GM19452 (cell line): ENCODE data around the gene PPP1R11.
"Not testable (repeated sequence)": the region's sequence is repeated elsewhere in the genome, so short reads cannot be mapped to it uniquely, and the experiment has no call there.

Source experiments
- ATAC-seq: cut with Tn5 transposase; IDR thresholded peaks from one replicate; pipeline ENCODE4 v1.9.1; 2021; ENCODE audit not compliant: unreplicated experiment

The PPP1R11 gene

GRCh38 chr6:30093951-30094661 lies 27.1 kb downstream of the PPP1R11 start:
- no peak for ATAC-seq

- no peak for ATAC-seq
Observed at GRCh38 chr6:30096829-30097228, 29.8 kb downstream of the PPP1R11 start.

DNA sequence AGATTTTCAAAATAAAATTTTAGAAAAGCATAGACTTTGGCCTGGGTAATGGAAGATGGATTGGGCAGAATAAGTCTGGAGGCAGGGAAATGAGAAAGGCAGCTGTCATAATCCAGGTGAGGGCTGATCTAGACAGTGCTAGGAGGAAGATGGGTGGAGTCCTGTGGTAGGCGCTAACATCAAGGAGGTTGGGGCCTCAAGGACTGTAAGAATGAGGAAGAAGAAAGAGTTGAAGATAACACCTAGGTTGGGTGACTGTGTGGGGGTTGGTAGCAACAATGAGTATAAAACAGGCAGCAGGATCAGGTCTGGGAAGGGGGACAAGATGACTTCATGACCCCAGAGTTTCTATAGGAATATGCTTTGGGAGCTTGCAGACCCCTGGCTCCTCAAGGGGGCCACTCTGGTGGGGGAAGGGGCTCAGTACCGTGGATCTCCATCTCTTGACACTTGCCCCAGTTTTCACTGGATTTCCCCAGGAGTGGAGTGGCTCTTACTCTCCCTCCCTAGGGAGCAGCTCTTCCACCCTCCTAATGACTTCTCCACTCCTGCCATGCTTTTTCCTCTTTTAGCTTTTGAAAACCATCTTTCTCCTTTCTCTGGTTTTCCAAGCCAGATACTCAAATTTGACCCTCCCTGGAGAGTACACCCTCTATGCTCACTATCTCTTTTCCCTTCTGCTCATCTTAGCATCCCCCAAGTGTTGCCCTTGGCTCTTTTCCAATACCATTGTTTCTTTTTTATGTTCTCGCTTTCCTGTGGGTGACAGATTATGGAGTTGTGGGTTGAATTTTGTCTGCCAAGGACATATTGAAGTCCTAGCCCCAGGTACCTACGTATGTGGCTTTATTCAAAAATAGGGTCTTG lies 31.1 kb downstream of the PPP1R11 start:
- ATAC-seq = no peak

DNA sequence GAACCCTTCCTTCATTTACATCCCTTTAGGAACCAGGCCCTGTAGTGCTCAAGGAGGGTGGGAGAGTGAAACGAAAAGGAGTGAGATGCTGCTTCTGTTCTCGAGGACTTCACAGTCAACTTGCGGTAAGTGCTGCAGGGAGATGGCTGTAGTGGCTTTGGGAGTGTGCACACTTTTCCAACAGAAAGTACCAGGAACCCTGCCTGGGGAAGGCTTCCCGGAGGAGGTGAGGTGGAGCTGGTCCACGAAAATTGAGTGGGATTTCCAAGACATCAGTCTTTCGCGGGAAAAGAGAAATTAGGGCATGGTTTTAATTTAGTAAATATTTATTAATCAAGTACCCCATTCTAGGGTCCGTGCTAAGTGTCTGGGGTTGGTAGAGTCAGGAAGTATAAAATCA lies 33.2 kb downstream of the PPP1R11 start:
- ATAC-seq = no peak

DNA sequence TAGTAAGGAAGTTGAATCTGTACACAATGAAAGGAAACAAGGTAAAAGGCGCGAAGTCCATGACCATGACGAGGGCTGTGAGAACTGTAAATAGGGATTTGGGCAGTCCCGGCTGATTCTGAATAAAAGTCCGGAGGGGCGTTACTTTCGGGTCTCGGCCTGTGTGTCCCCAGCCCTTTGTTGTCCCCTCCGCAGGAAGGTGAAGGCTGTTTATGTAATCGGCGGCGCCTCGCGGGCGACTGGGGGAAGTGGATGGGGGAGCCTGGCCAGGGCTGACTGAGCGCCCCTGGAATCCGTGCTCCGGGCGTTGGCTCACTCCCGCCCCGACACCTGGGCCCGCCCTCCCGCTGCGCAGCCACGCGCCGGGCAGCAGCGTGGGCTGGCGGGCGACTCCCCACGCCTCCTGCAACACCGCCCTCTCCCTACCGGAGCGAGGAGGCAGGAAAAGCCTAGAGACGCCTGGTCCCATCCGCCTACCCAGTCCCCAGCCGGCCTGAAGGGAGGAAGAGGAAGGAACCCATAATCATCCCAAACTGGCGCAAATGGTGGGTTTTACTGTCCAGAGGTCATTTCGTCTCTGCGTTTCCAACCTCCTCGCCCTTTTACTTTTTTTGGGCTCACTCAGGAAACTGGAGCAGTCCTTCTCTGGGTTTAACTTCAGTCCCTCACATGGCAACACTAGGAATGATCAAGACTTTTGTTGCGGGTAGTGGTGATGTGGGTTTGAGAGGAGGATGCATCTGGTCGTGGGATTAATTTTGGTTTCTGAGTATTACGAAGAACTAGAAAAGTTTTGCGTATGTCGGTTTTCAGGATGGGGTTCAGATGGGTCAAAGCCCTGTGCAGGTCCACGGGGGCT lies 33.8 kb downstream of the PPP1R11 start:
- no peak for ATAC-seq

DNA sequence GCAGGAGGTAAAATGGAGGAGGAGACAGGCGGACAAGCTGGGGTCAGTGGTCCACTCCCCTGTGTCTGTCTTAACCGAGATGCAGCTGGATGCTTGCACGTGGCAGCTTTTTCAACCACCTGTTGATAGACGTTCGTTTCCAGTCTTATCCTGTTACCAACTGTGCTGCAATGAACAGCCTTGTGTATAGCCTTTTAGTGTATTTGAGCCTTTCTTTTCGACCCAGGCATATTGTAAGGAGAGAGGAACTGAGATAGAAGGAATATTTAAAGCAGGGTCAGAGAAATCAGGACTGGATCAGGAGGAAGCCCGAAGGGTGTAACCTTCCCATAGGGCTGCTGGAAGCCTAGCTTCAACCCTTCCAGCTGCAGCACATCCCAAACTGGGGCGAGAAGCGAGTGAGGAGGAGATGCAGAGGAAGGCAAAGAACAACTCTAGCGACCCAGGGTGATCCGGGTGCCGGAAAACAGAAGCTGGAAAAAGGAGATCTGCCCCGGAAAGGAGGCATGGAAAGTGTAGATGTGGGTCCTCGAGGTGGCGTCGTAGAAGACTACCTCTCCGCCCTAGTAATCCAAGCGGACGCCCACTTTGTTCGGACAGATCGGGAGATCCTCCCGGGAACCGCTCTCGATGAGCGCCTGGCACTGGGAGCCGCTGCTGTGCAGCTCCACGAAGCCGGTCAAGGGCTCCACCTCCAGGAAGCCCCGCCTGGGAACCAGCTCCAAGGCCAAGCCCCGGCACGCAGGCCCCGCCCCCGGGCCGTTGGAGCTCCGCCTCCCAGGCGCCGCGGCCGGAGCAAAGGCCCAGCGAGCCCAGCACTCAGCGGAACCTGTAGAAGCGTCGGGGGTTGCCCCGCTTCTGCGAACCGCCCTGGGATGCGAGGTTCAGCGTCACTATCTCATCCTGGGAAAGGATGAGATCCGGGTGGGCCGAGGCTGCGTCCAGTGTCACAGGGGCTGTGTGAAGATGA lies 34.7 kb downstream of the PPP1R11 start:
- peak; percentile 54 for ATAC-seq

- no peak for ATAC-seq
Observed at GRCh38 chr6:30102414-30102969, 35.5 kb downstream of the PPP1R11 start.

DNA sequence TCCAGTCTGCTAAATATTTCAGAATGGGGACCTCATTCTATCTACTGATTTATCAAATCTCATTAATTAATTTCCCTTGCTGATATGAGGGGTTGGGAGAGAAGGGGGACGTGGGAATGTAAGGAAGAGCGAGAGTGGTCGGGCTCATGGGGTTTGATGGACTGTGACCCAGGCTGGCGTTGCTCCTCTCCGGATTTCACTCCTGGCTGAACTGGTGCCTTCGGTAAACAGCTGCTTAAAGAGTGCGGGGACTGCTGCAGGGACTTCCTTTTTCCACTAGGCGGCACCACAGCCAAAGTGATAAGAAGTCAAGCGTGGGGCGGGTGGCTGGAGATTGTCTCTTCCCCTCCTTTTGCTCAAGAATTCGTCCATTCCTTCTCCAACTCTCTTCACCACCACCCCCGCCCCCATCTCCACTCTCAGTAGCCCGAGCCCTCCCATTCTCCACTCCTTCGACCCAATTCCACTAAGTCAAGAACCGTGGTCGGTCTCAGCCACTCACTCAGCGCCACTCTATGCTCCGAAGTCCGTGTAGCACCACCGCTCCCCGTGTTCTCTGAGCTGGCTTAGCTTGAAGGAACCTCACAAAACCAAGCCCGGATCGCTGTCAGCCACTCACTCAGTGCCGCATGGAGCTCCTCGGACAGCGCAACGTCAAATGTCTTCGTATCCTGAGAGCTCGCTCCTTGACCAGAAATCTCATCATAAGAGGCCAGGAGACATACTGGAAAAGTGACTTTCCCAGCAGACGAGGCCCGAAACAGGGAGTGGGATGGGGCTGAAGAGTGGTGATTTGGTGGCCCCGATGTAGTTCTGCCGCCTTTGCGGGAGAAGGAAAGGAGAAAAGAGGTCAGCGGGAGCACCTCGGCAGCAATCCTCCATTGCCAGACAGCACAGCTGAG lies 36.2 kb downstream of the PPP1R11 start:
- peak; percentile 52 for ATAC-seq

DNA sequence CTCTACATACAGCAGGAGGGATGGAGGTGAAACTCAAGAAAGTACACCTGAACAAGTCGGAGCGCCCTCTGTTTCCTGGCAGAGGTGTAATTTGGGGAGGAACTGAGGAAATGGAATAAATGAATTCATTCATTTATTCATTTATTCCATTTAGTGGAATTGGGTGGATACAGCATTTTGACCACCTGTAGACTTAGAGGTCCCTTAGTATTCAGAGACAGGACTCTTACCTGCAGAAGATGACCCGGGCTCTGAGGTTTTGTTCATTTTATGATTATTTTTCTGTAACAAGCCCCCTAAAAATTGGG lies 36.8 kb downstream of the PPP1R11 start:
- ATAC-seq = no peak

DNA sequence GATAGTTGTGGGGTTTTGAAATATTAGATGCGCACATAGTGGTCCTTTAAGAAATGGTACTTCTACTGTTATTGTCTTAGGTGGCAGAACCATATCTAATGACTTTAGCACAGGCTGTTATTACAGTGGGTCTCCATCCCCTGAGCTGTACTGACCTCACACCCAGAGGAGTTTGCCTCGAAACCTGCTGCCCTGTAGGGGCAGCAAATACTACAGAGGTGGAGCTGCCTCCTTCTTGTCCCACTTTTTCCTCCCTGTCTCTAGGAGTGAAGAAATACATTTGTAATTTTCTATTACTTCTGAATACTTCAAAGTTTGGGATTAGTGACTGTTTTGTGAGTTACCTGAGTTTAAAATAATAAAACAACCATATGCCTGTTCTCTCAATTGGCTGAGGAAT lies 37.7 kb downstream of the PPP1R11 start:
- ATAC-seq = no peak

GRCh38 chr6:30111266-30111856 lies 44.4 kb downstream of the PPP1R11 start:
- no peak for ATAC-seq

GRCh38 chr6:30112402-30112994 lies 45.5 kb downstream of the PPP1R11 start:
- ATAC-seq = no peak

DNA sequence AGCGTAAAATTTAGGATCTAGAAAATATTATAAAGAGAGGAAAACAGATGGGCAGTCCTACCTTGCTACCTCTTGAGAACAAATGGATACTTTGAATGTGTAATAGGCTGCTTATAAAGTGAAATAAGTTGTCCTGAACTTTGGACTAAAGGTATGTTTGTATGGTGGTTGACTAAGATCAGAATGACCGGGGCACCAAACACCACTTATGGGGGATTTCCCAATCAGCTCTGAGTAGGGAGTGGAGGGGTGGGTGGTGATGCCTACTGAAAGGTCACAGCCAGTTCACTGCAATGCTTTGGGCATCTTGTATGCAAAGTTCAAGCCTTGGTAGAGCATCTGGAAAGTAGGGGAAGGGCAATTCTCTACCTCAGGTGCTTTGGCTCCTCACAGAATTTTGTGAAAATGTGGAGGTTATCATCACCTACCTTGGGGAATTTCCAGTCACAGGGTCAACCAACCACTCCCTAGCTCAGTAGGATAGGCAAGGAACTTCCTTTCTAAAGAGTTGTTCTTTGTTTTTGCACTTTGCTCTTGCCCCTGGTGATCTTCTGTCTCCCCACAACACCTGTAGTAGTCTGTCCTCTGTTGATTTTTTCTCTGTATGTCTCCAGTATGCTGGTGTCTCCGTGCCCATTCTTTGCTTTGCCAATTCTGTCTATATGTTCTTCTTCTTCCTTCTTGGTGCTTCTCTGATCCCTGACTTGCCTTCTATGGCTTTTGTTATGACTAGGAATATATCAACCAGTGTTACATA lies 46.2 kb downstream of the PPP1R11 start, which contains the start of gene TRIM31:
Gene TRIM31 (minus strand): TSS at position 88 of the 757 bp plus-strand sequence. CDS start 285 bp downstream, outside the sequence.
- no peak for ATAC-seq

DNA sequence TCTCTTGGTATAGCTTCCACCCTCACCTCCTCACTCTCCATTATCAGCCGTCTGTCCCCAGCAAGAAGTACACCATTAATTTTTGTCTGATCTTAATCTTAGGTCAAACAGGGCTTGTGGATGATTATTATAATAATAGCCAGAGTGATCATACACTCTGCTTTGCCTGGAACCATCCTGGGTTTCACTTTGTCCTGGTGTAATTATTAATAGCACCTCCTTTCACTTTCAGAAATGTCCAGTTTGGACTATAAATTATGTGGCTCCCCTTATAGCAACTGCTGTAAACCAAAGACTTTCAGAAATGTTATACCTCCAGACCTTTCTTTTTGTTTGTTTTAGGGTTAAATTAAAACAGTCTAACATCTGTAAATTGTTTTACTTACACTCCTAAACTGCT lies 46.8 kb downstream of the PPP1R11 start:
- no peak for ATAC-seq

- no peak for ATAC-seq
Observed at GRCh38 chr6:30116724-30117123, 49.7 kb downstream of the PPP1R11 start.

- ATAC-seq = not testable (repeated sequence)
Observed at GRCh38 chr6:30118691-30119090, 51.7 kb downstream of the PPP1R11 start.
